Gastrocnemius medialis (tissue), 4 donors: ENCODE measurements around the gene ACOT7. TPM values are rescaled to one million over a fixed set of nuclear protein-coding genes. Genes with fewer than 3 reads are reported as not detected.
"Not testable (repeated sequence)": the region's sequence is repeated elsewhere in the genome, so short reads cannot be mapped to it uniquely, and the experiment has no call there.

ENCODE experiments used
- ATAC-seq, 2 donors: fragments of 150-250 bp; one replicate each; pipeline ENCODE4 v1.9.1; 2016
- DNase-seq, 2 donors: peaks; one replicate each; pipeline ENCODE4 v3.0.0-alpha.2; 2019
- H3K27ac ChIP-seq, 4 donors: fragments of 200-600 bp; sonication (generic); 1 replicate in 1 of 4; 2 replicates in 3 of 4; pipeline ENCODE4 v1.5.1; 2016 to 2018; ENCODE audit warnings: mild to moderate bottlenecking in 2 of 4, moderate library complexity in 1 of 4
- H3K27me3 ChIP-seq, 3 donors: fragments of 200-600 bp; sonication (generic) in 2 of 3; 1 replicate in 1 of 3; 2 replicates in 2 of 3; pipeline versions ENCODE4 v1.5.1 to v1.6.0; 2016 to 2019; ENCODE audit warnings: mild to moderate bottlenecking in 1 of 3, moderate library complexity in 1 of 3
- H3K36me3 ChIP-seq, 2 donors: fragments of 200-600 bp; sonication (generic) in 1 of 2; one replicate each; pipeline ENCODE4 v1.5.1; 2017 to 2018
- H3K4me1 ChIP-seq, 2 donors: fragments of 200-600 bp; sonication (generic) in 1 of 2; one replicate each; pipeline ENCODE4 v1.5.1; 2016 to 2017; ENCODE audit warnings: mild to moderate bottlenecking in 2 of 2
- H3K4me3 ChIP-seq, 4 donors: fragments of 200-600 bp; sonication (generic) in 3 of 4; 1 replicate in 1 of 4; 2 replicates in 3 of 4; pipeline ENCODE4 v1.5.1; 2016 to 2019; ENCODE audit warnings: mild to moderate bottlenecking in 2 of 4
- H3K9me3 ChIP-seq, 3 donors: fragments of 200-600 bp; sonication (generic) in 2 of 3; 1 replicate in 1 of 3; 2 replicates in 2 of 3; pipeline ENCODE4 v1.5.1; 2016 to 2019
- POLR2A ChIP-seq, 2 donors: fragments of 450-650 bp; IDR thresholded peaks; one replicate each; pipeline ENCODE4 v1.6.1; 2017; ENCODE audit warnings: antibody characterized with exemption in 2 of 2, mild to moderate bottlenecking in 2 of 2, moderate library complexity in 2 of 2
- in situ Hi-C, 4 donors: fragments of 200-750 bp; cut with MboI; loops; one replicate each; pipeline versions ENCODE4 v1.15.0 to v1.8.0; 2017; ENCODE audit warnings: low sequenced_read_pairs in 4 of 4
- intact Hi-C: fragments of 100-400 bp; cut with DNase I; formaldehyde crosslinking; loops from one replicate; pipeline ENCODE4 v1.15.1; 2023; ENCODE audit warnings: low total_unique reads
- total RNA-seq, 4 donors: library from RNA; depleted of rRNA; stranded (reverse); fragments of >200 nt; gene quantifications; one replicate each; pipeline versions ENCODE4 v1.1.0 to v1.2.3, GENCODE V29; 2016
- TF ChIP-seq, protein P1 (sequence below), 5 experiments: fragments of 450-650 bp in 3 of 5; fragments of 200-600 bp in 2 of 5; sonication (generic) in 2 of 5; IDR thresholded peaks in 4 of 5; conservative IDR thresholded peaks in 1 of 5; 1 replicate in 4 of 5; 2 replicates in 1 of 5; pipeline ENCODE4 v1.5.1; 2016 to 2019; ENCODE audit warnings: antibody characterized with exemption in 5 of 5, mild to moderate bottlenecking in 3 of 5, moderate library complexity in 3 of 5

Gene ACOT7
- total RNA-seq, 4 donors from 2014 or later: 1.3 to 5.8 (median 3.2) TPM

- in situ Hi-C loops (no loop called here), intact Hi-C loops (no loop called here)
- ATAC-seq (no peak), DNase-seq (no peak)
- no peak for TF ChIP-seq POLR2A (IDR thresholded peaks at IDR 0.05)
- TF ChIP-seq, protein P1, sequence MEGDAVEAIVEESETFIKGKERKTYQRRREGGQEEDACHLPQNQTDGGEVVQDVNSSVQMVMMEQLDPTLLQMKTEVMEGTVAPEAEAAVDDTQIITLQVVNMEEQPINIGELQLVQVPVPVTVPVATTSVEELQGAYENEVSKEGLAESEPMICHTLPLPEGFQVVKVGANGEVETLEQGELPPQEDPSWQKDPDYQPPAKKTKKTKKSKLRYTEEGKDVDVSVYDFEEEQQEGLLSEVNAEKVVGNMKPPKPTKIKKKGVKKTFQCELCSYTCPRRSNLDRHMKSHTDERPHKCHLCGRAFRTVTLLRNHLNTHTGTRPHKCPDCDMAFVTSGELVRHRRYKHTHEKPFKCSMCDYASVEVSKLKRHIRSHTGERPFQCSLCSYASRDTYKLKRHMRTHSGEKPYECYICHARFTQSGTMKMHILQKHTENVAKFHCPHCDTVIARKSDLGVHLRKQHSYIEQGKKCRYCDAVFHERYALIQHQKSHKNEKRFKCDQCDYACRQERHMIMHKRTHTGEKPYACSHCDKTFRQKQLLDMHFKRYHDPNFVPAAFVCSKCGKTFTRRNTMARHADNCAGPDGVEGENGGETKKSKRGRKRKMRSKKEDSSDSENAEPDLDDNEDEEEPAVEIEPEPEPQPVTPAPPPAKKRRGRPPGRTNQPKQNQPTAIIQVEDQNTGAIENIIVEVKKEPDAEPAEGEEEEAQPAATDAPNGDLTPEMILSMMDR (IDR thresholded peaks at IDR 0.05 in 4 of 5, conservative IDR thresholded peaks at IDR 0.05 in 1 of 5): no peak
- Histone ChIP-seq H3K27ac (no peak overlapping the region), H3K4me1 (no peaks in the 10 kb centered on the region), H3K36me3 (no peaks in the 10 kb centered on the region), H3K27me3 (no peaks in the 10 kb centered on the region), H3K9me3 (no peaks in the 10 kb centered on the region), H3K4me3 (no peak overlapping the region)
Observed at GRCh38 chr1:6308449-6308848, 85.1 kb downstream of the ACOT7 start.

- H3K27me3 ChIP-seq, DNase-seq, H3K27ac ChIP-seq, in situ Hi-C loops, intact Hi-C loops, H3K36me3 ChIP-seq, ATAC-seq, H3K9me3 ChIP-seq, H3K4me1 ChIP-seq, H3K4me3 ChIP-seq: not testable (repeated sequence)
Observed at GRCh38 chr1:6307682-6308081, 85.9 kb downstream of the ACOT7 start.

GRCh38 chr1:6307099-6307498 is 86.5 kb downstream of the ACOT7 start:
- Histone ChIP-seq H3K27ac (no peak overlapping the region), H3K9me3 (no peaks in the 10 kb centered on the region), H3K27me3 (no peaks in the 10 kb centered on the region), H3K36me3 (no peaks in the 10 kb centered on the region), H3K4me3 (no peak overlapping the region), H3K4me1 (no peaks in the 10 kb centered on the region)
- intact Hi-C loops (no loop called here), in situ Hi-C loops (no loop called here)
- DNase-seq (no peak), ATAC-seq (no peak)
- TF ChIP-seq, protein P1 (IDR thresholded peaks at IDR 0.05 in 4 of 5, conservative IDR thresholded peaks at IDR 0.05 in 1 of 5): no peak
- TF ChIP-seq POLR2A (IDR thresholded peaks at IDR 0.05): no peak

- in situ Hi-C loops: no loop called here
- H3K36me3 ChIP-seq: no peaks in the 10 kb centered on the region
- no peak overlapping the region for H3K27ac ChIP-seq
- H3K9me3 ChIP-seq: no peaks in the 10 kb centered on the region
- DNase-seq (no peak), ATAC-seq (no peak)
- intact Hi-C loops: no loop called here
- H3K27me3 ChIP-seq: no peaks in the 10 kb centered on the region
- H3K4me3 ChIP-seq: no peak overlapping the region
- H3K4me1 ChIP-seq: no peaks in the 10 kb centered on the region
- no peak for TF ChIP-seq POLR2A (IDR thresholded peaks at IDR 0.05)
- TF ChIP-seq, protein P1 (IDR thresholded peaks at IDR 0.05 in 4 of 5, conservative IDR thresholded peaks at IDR 0.05 in 1 of 5): no peak
Observed at GRCh38 chr1:6303397-6304012, 90.1 kb downstream of the ACOT7 start.

DNA sequence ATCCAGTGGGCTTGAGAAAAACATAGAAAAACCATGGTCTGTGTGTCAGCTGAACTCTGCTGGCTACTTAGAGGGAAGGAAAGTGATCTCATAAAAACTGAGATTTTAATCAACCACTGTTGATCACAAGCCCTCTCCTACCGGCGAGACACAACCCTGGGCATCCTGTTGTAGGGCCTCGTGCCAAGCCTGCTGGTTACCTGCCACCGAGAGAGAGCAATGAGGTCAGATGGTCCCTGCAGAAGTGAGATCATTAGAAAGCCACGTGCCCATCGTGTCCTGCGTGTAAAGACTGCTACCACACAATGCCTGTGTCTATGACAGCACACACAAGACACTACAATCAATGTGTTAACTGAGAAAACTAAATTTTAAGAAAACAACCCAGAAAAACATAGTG is 91.0 kb downstream of the ACOT7 start:
- ATAC-seq (no peak), DNase-seq (no peak)
- in situ Hi-C loops (no loop called here), intact Hi-C loops (no loop called here)
- Histone ChIP-seq H3K4me3 (no peak overlapping the region), H3K9me3 (no peaks in the 10 kb centered on the region), H3K36me3 (no peaks in the 10 kb centered on the region), H3K27ac (no peak overlapping the region), H3K27me3 (no peaks in the 10 kb centered on the region), H3K4me1 (no peaks in the 10 kb centered on the region)
- TF ChIP-seq, protein P1 (IDR thresholded peaks at IDR 0.05 in 4 of 5, conservative IDR thresholded peaks at IDR 0.05 in 1 of 5): no peak
- TF ChIP-seq POLR2A (IDR thresholded peaks at IDR 0.05): no peak
